Measurements from ENCODE around the gene BCAT1. TPM values are rescaled to one million over a fixed set of nuclear protein-coding genes. Genes with fewer than 3 reads are reported as not detected.
A peak's percentile ranks its signal among the peaks of the same experiment; 100 is the strongest.

The BCAT1 gene, protein sequence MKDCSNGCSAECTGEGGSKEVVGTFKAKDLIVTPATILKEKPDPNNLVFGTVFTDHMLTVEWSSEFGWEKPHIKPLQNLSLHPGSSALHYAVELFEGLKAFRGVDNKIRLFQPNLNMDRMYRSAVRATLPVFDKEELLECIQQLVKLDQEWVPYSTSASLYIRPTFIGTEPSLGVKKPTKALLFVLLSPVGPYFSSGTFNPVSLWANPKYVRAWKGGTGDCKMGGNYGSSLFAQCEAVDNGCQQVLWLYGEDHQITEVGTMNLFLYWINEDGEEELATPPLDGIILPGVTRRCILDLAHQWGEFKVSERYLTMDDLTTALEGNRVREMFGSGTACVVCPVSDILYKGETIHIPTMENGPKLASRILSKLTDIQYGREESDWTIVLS
- 65.1 TPM for polyA plus RNA-seq (2012; ENCODE audit: insufficient read depth, insufficient read length, low read depth)

DNA sequence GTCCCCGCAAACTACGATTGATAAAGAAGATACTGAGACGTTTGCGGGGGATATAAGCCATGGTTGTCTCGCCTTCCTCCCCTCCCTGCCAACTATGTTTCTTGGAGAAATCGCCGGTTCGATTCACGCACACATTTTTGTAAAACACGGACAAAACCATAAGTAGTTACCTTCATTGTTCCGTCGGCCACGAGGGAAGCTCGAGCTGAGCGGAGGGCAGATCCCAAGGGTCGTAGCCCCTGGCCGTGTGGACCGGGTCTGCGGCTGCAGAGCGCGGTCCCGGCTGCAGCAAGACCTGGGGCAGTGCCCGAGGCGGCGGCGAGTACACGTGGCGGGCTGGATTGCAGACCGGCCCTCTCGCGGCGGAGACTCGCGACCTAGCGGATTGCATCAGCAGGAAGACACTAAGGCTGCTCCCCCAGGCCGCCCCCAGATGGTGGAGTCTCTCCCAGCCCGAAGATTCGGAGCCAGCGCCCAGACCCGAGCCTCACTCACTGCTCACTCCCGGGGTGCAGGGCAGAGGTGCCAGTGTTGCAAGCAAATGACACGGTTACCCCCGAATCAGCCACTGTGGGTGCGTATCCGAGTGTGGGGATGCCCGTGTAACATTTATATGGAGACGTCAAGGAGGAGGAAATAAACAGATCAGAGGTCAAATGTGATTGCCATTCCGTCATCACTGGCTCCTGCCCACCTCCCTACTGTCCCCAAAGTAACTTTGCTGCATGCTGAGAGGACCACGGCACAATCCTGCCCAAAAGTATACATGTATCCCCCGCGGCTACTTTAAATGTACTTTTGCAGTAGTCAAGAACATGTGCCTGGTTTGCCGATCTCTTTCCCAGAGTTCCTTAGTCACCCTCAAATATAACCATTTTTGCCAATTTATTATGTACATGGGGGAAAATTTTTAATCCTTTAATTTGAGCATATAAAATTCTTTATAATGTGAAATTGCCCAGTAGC is at the start of gene BCAT1:
TSS of gene BCAT1 (minus strand) at position 345 of the 966 bp plus-strand sequence. CDS start at position 176, 169 bp downstream.
- Histone ChIP-seq H3K9me3 (no peaks in the 10 kb centered on the region), H3K4me3 (ENCODE audit: low read depth, low read length) (peak within 1 kb of the TSS; percentile 95), H3K36me3 (peaks cover 24% of the 10 kb centered on the region), H3K27me3 (no peaks in the 10 kb centered on the region), H3K4me1 (peaks cover 17% of the 10 kb centered on the region)
- peak; percentile 92 for DNase-seq
- TF ChIP-seq, protein P1, sequence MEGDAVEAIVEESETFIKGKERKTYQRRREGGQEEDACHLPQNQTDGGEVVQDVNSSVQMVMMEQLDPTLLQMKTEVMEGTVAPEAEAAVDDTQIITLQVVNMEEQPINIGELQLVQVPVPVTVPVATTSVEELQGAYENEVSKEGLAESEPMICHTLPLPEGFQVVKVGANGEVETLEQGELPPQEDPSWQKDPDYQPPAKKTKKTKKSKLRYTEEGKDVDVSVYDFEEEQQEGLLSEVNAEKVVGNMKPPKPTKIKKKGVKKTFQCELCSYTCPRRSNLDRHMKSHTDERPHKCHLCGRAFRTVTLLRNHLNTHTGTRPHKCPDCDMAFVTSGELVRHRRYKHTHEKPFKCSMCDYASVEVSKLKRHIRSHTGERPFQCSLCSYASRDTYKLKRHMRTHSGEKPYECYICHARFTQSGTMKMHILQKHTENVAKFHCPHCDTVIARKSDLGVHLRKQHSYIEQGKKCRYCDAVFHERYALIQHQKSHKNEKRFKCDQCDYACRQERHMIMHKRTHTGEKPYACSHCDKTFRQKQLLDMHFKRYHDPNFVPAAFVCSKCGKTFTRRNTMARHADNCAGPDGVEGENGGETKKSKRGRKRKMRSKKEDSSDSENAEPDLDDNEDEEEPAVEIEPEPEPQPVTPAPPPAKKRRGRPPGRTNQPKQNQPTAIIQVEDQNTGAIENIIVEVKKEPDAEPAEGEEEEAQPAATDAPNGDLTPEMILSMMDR (IDR thresholded peaks at IDR 0.05; ENCODE audit: low read depth, low read length): peak; percentile 29

DNA sequence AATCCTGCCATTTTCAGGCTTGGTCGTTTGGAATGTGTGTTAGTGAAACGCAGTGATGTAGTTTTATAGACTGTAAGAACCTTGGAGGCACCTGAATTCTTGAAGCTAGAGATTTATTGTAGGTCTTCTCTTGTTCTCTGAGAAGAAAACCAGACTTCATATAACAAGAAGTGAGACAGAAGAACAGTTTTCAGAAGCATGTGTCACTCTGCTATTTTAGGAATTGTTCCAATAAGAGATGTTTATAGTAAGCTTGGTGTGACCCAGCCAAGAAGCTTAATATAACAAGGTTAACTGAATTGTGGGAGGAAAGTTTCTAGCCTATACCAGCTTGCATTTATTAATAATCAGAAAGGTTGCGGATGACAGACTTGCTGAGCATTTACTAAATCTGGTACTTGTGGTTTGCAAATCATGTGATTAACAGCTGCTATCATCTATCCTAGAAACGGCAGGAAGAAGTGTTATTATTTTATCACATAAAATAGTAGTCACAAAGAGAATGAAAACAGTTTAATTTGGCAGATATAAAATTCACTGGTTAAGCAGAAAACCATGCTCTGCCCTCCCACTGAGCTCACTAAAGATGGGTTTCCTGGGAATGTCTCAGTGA is 49.2 kb upstream of the BCAT1 start:
- Histone ChIP-seq H3K9me3 (no peaks in the 10 kb centered on the region), H3K4me1 (no peaks in the 10 kb centered on the region), H3K27me3 (no peaks in the 10 kb centered on the region), H3K4me3 (ENCODE audit: low read depth, low read length) (no peak overlapping the region), H3K36me3 (no peaks in the 10 kb centered on the region)
- TF ChIP-seq, protein P1 (IDR thresholded peaks at IDR 0.05; ENCODE audit: low read depth, low read length): no peak
- DNase-seq: no peak

DNA sequence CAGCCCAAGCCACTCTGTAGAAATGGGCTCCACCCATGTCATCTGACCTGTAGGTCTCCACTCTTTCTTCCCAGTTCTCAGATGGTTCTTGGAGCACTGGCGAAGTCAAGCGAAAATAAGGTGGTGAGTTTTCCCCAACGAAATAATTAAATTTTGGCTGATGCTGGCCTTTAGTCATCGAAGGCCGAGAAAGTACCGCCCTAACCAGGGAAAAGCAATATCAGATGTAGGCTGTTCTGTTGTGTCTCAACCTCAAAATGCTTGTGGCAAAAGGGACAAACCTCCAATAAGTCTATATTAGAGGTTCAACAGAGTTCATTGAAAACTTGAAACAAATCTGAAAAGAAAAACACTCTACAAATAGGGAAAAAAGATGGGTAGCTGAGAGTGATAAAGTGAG is 48.6 kb upstream of the BCAT1 start:
- DNase-seq: no peak
- Histone ChIP-seq H3K9me3 (no peaks in the 10 kb centered on the region), H3K4me1 (no peaks in the 10 kb centered on the region), H3K36me3 (no peaks in the 10 kb centered on the region), H3K4me3 (ENCODE audit: low read depth, low read length) (no peak overlapping the region), H3K27me3 (no peaks in the 10 kb centered on the region)
- TF ChIP-seq, protein P1 (IDR thresholded peaks at IDR 0.05; ENCODE audit: low read depth, low read length): no peak

DNA sequence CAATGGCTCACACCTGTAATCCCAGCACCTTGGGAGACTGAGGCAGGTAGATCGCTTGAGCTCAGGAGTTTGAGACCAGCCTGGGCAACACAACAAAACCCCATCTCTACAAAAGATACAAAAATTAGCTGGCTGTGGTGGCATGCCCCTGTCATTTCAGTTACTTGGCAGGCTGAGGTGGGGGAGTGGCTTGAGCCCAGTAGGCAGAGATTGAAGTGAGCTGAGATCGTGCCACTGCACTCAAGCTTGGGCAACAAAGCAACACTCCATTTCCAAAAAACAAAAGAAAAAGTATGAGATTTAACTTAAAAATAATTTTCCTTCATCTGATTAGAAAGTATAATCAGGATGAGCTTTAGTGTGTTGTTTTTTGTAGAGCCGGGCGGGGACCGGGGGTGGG is 47.9 kb upstream of the BCAT1 start:
- Histone ChIP-seq H3K27me3 (no peaks in the 10 kb centered on the region), H3K36me3 (no peaks in the 10 kb centered on the region), H3K4me3 (ENCODE audit: low read depth, low read length) (no peak overlapping the region), H3K9me3 (no peaks in the 10 kb centered on the region), H3K4me1 (no peaks in the 10 kb centered on the region)
- TF ChIP-seq, protein P1 (IDR thresholded peaks at IDR 0.05; ENCODE audit: low read depth, low read length): no peak
- DNase-seq: no peak

GRCh38 chr12:24996102-24996797 is 47.3 kb upstream of the BCAT1 start:
- TF ChIP-seq, protein P1 (IDR thresholded peaks at IDR 0.05; ENCODE audit: low read depth, low read length): no peak
- Histone ChIP-seq H3K9me3 (no peaks in the 10 kb centered on the region), H3K4me1 (no peaks in the 10 kb centered on the region), H3K27me3 (no peaks in the 10 kb centered on the region), H3K36me3 (no peaks in the 10 kb centered on the region), H3K4me3 (ENCODE audit: low read depth, low read length) (no peak overlapping the region)
- no peak for DNase-seq
